A673 (cell line): Measurements from ENCODE around the gene DAPK3. TPM values are rescaled to one million over a fixed set of nuclear protein-coding genes. Genes with fewer than 3 reads are reported as not detected.
A peak's percentile ranks its signal among the peaks of the same experiment; 100 is the strongest.

ENCODE experiments used
- BruUV-seq: library from RNA; stranded (reverse); fragments of 400-500 nt; replicated peaks from 2 replicates; lab custom pipeline; 2021; lab: Mats Ljungman, UMichigan
- CTCF ChIA-PET: fragments of 300-600 bp; sonication (Branson Sonifier 250); formaldehyde crosslinking; loops from one replicate; lab custom pipeline; 2022; ENCODE audit warnings: antibody characterized with exemption; lab: Charles Lee
- POLR2A ChIA-PET: fragments of 300-600 bp; sonication (Branson Sonifier 250); formaldehyde crosslinking; loops from one replicate; lab custom pipeline; 2022; ENCODE audit warnings: antibody characterized with exemption; ENCODE audit not compliant: low non-redundant PET; lab: Charles Lee
- DNase-seq: peaks from one replicate; pipeline ENCODE4 v3.0.0-alpha.2; 2015; ENCODE audit warnings: low spot score
- H3K27ac ChIP-seq: fragments of 200-600 bp; sonication (generic); 2 replicates; pipeline ENCODE4 v1.5.1; 2016; ENCODE audit warnings: mixed run types, low read depth, mild to moderate bottlenecking, mixed read lengths, antibody characterized with exemption, low read length; ENCODE audit not compliant: poor library complexity, severe bottlenecking
- H3K27me3 ChIP-seq: fragments of 200-600 bp; sonication (generic); replicated peaks from 2 replicates; pipeline ENCODE4 v1.6.1; 2017; ENCODE audit warnings: mixed run types, low read depth, mild to moderate bottlenecking, mixed read lengths, antibody characterized with exemption, low read length; ENCODE audit not compliant: insufficient read depth, poor library complexity
- H3K36me3 ChIP-seq: fragments of 200-600 bp; sonication (generic); 2 replicates; pipeline ENCODE4 v1.6.1; 2016; ENCODE audit warnings: mixed run types, mild to moderate bottlenecking, mixed read lengths, antibody characterized with exemption, low read length; ENCODE audit not compliant: insufficient read depth, poor library complexity, severe bottlenecking
- H3K4me1 ChIP-seq: fragments of 200-600 bp; sonication (generic); 2 replicates; pipeline ENCODE4 v1.6.1; 2017; ENCODE audit warnings: mixed run types, mild to moderate bottlenecking, mixed read lengths, antibody characterized with exemption, low read length; ENCODE audit not compliant: insufficient read depth, poor library complexity, severe bottlenecking
- H3K4me3 ChIP-seq: fragments of 200-600 bp; sonication (generic); 2 replicates; pipeline ENCODE4 v1.5.1; 2016; ENCODE audit warnings: low read depth, mixed run types, mild to moderate bottlenecking, mixed read lengths, low read length; ENCODE audit not compliant: poor library complexity, severe bottlenecking
- H3K9me3 ChIP-seq: fragments of 200-600 bp; sonication (generic); 2 replicates; pipeline ENCODE4 v1.6.1; 2016; ENCODE audit warnings: mixed run types, low read depth, mild to moderate bottlenecking, mixed read lengths, antibody characterized with exemption, low read length; ENCODE audit not compliant: poor library complexity, severe bottlenecking
- EZH2 ChIP-seq: fragments of 200-600 bp; sonication (generic); IDR thresholded peaks from 2 replicates; pipeline ENCODE4 v1.6.1; 2017; ENCODE audit warnings: borderline replicate concordance, low read depth, mild to moderate bottlenecking, mixed read lengths, antibody characterized with exemption, low read length; ENCODE audit not compliant: poor library complexity, severe bottlenecking
- intact Hi-C: fragments of 100-400 bp; cut with micrococcal nuclease; formaldehyde crosslinking; loops from one replicate; pipeline ENCODE4 v1.10.0; 2022; ENCODE audit not compliant: unreplicated experiment
- total RNA-seq: library from RNA; stranded (reverse); gene quantifications from 2 replicates; pipeline ENCODE4 v1.2.3, GENCODE V29; 2021
- TF ChIP-seq, protein P1 (sequence below): fragments of 300-800, 200-600 bp; sonication (generic); conservative IDR thresholded peaks from 2 replicates; pipeline ENCODE4 v1.5.1; 2017; ENCODE audit warnings: low read depth, mild to moderate bottlenecking, antibody characterized with exemption, low read length, moderate library complexity, mixed read lengths

DAPK3 gene
- total RNA-seq, 1 experiment from 2014 or later: 65.9 TPM

DNA sequence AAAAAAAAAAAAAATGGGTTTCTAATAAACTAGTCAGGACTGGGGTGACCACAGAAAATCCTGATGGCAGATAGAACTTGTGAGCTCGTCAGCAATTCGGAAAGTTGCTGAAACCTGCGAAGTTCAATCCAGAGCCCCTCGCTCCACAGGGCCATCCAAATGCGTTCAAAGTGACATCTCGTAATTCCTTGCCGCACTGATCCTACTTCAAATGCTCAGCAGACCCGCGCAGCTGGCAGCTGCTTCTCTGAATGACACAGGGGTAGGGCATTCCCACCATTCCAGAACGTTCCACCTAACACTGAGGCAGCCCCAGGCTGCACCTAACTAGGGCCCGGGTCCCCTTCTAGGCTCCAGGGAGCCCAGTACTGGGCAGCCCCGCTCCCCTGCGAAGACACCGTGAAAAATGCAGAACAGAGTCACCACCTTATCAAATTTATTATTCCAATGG lies 4.8 kb upstream of the DAPK3 start:
- no peaks in the 10 kb centered on the region for H3K4me1 ChIP-seq
- peaks cover 58% of the 10 kb centered on the region for H3K36me3 ChIP-seq
- no peaks in the 10 kb centered on the region for H3K9me3 ChIP-seq
- TF ChIP-seq EZH2: no peak
- TF ChIP-seq, protein P1, sequence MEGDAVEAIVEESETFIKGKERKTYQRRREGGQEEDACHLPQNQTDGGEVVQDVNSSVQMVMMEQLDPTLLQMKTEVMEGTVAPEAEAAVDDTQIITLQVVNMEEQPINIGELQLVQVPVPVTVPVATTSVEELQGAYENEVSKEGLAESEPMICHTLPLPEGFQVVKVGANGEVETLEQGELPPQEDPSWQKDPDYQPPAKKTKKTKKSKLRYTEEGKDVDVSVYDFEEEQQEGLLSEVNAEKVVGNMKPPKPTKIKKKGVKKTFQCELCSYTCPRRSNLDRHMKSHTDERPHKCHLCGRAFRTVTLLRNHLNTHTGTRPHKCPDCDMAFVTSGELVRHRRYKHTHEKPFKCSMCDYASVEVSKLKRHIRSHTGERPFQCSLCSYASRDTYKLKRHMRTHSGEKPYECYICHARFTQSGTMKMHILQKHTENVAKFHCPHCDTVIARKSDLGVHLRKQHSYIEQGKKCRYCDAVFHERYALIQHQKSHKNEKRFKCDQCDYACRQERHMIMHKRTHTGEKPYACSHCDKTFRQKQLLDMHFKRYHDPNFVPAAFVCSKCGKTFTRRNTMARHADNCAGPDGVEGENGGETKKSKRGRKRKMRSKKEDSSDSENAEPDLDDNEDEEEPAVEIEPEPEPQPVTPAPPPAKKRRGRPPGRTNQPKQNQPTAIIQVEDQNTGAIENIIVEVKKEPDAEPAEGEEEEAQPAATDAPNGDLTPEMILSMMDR: no peak
- ChIA-PET CTCF (no interaction called here), POLR2A (interaction anchor here (0.6 kb wide), 1 partner anchor 10 kb away, joined by 11 read pairs; the partner anchor contains the start of gene EEF2)
- intact Hi-C loops: no loop called here
- H3K4me3 ChIP-seq: no peak overlapping the region
- H3K27ac ChIP-seq: no peak overlapping the region
- no peaks in the 10 kb centered on the region for H3K27me3 ChIP-seq
- DNase-seq: no peak
- no TSS peak for BruUV-seq

DNA sequence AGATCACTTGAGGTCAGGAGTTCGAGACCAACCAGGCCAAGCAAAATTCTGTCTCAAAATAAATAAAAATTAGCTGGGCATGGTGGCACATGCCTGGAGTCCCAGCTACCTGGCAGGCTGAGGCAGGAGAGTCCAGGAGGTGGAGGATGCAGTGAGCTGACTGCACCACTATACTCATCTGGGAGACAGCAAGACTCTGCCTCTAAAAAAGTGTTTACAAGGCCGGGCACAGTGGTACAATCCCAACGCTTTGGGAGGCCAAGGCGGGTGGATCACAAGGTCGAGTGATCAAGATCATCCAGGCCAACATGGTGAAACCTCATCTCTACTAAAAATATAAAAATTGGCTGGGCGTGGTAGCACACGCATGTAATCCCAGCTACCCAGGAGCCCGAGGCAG lies 4.2 kb upstream of the DAPK3 start:
- no TSS peak for BruUV-seq

DNA sequence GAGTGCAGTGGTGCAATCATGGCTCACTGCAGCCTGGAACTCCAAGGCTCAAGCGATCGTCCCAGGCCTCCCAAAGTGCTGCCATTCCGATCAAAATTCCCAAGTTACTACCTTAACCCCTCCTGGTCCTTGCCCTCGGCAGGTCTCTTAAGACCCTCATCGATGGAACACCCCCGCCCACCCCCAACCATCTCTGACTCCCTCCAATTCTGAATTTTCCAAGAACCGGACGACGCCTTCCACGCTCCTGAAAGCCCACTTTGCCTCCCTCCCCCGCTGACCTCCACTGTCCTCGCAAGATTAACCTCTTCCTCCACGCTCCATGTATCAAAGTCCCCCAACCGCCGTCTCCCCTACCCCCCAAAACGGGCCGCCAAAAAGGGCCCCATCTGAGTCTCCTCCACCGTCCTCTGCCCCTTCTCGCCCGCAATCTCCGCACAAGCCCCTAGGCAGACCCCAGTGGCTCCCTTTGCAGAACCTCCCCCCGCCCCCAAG lies 539 bp downstream of the DAPK3 start:
- BruUV-seq: no TSS peak

More for the DNA sequence above, 4.2 kb upstream of the DAPK3 start:
- intact Hi-C loops: no loop called here
- no peaks in the 10 kb centered on the region for H3K9me3 ChIP-seq
- CTCF ChIA-PET: no interaction called here
- H3K4me3 ChIP-seq: no peak overlapping the region
- H3K27ac ChIP-seq: no peak overlapping the region
- H3K36me3 ChIP-seq: peaks cover 52% of the 10 kb centered on the region
- H3K4me1 ChIP-seq: no peaks in the 10 kb centered on the region
- TF ChIP-seq, protein P1: no peak
- no peak for TF ChIP-seq EZH2
- H3K27me3 ChIP-seq: no peaks in the 10 kb centered on the region
- POLR2A ChIA-PET: no interaction called here
- DNase-seq: no peak

More for the DNA sequence above, 539 bp downstream of the DAPK3 start:
- no peaks in the 10 kb centered on the region for H3K27me3 ChIP-seq
- peak overlapping the region; percentile 94 for H3K27ac ChIP-seq
- CTCF ChIA-PET: no interaction called here
- H3K4me1 ChIP-seq: peaks cover 20% of the 10 kb centered on the region
- no peaks in the 10 kb centered on the region for H3K9me3 ChIP-seq
- peak overlapping the region; percentile 93 for H3K4me3 ChIP-seq
- no peak for TF ChIP-seq EZH2
- TF ChIP-seq, protein P1: no peak
- no peak for DNase-seq
- intact Hi-C loops: no loop called here
- POLR2A ChIA-PET: interaction anchor here (0.5 kb wide), 1 partner anchor 10 kb away, joined by 4 read pairs; no protein-coding TSS in a partner anchor
- peaks cover 31% of the 10 kb centered on the region for H3K36me3 ChIP-seq
